GM12878 (cell line): ENCODE data around the gene NXPE2. TPM values are rescaled to one million over a fixed set of nuclear protein-coding genes. Genes with fewer than 3 reads are reported as not detected.

Source experiments
- ATAC-seq: fragments of 200-7000 bp; cut with Tn5 transposase; 3 replicates; pipeline ENCODE4 v1.9.1; 2020; ENCODE audit warnings: mild to moderate bottlenecking, moderate library complexity
- BruUV-seq: library from RNA; stranded (reverse); fragments of 400-500 nt; replicated peaks from 2 replicates; lab custom pipeline; 2021; lab: Mats Ljungman, UMichigan
- CTCF ChIA-PET: fragments of 300-600 bp; sonication (Branson Sonifier 250); formaldehyde crosslinking; extraction: SDS; loops from one replicate; lab custom pipeline; 2021; ENCODE audit warnings: inconsistent platforms; lab: Yijun Ruan, JAX
- POLR2A ChIA-PET: fragments of 350-600 bp; formaldehyde crosslinking; extraction: SDS; loops from one replicate; lab custom pipeline; 2021; ENCODE audit warnings: inconsistent platforms; lab: Charles Lee
- RAD21 ChIA-PET: fragments of 300-600 bp; sonication (Branson Sonifier 250); formaldehyde crosslinking; loops from one replicate; lab custom pipeline; 2023; ENCODE audit warnings: antibody characterized with exemption; ENCODE audit not compliant: unreplicated experiment; lab: Charles Lee
- SMC1A ChIA-PET: fragments of 300-600 bp; sonication (Branson Sonifier 250); formaldehyde crosslinking; loops from one replicate; lab custom pipeline; 2023; ENCODE audit not compliant: unreplicated experiment, uncharacterized antibody; lab: Charles Lee
- DNase-seq: peaks from one replicate; pipeline ENCODE4 v3.0.0-alpha.2; 2011; ENCODE audit warnings: low read depth, low spot score
- FAIRE-seq: peaks from 3 replicates; lab custom pipeline; 2011; peaks lifted over from hg19 to GRCh38; lab: Jason Lieb, UNC
- H2AFZ ChIP-seq: 2 replicates; pipeline ENCODE4 v1.6.0; 2011; ENCODE audit warnings: low read depth, low read length, control low read depth; ENCODE audit not compliant: control insufficient read depth
- H3K27ac ChIP-seq: 2 replicates; pipeline ENCODE4 v1.5.1; 2011; ENCODE audit warnings: control low read depth; ENCODE audit not compliant: control insufficient read depth, insufficient read depth
- H3K27me3 ChIP-seq, 2 experiments: replicated peaks in 1 of 2; 2 replicates each; pipeline versions ENCODE4 v1.6.0 to v1.6.1; 2011; ENCODE audit warnings: low read length in 1 of 2; ENCODE audit not compliant: control insufficient read depth in 2 of 2, insufficient read depth in 2 of 2
- H3K36me3 ChIP-seq, 2 experiments: 2 replicates each; pipeline ENCODE4 v1.5.1; 2011; ENCODE audit warnings: low read length in 1 of 2; ENCODE audit not compliant: control insufficient read depth in 2 of 2, insufficient read depth in 2 of 2
- H3K4me1 ChIP-seq: 2 replicates; pipeline ENCODE4 v1.6.1; 2011; ENCODE audit warnings: mild to moderate bottlenecking, low read length, moderate library complexity, mixed read lengths; ENCODE audit not compliant: control insufficient read depth, insufficient read depth
- H3K4me2 ChIP-seq: 2 replicates; pipeline ENCODE4 v1.6.0; 2011; ENCODE audit warnings: control low read depth; ENCODE audit not compliant: control insufficient read depth, insufficient read depth
- H3K4me3 ChIP-seq: fragments of 200-600 bp; sonication (generic); 2 replicates; pipeline ENCODE4 v1.5.1; 2016
- H3K79me2 ChIP-seq: 2 replicates; pipeline ENCODE4 v1.6.0; 2011; ENCODE audit warnings: low read length; ENCODE audit not compliant: control insufficient read depth, insufficient read depth
- H3K9ac ChIP-seq: 2 replicates; pipeline ENCODE4 v1.8.0; 2011; ENCODE audit warnings: low read length, control low read depth, mixed read lengths; ENCODE audit not compliant: control insufficient read depth, insufficient read depth
- H3K9me3 ChIP-seq: replicated peaks from 3 replicates; pipeline ENCODE4 v1.5.1; 2011; ENCODE audit warnings: mild to moderate bottlenecking, low read length; ENCODE audit not compliant: control insufficient read depth, insufficient read depth
- H4K20me1 ChIP-seq: 2 replicates; pipeline ENCODE4 v1.6.0; 2011; ENCODE audit not compliant: control insufficient read depth, insufficient read depth
- BCL11A ChIP-seq: IDR thresholded peaks from 2 replicates; pipeline ENCODE4 v1.6.1; 2011; ENCODE audit warnings: low read depth, low read length
- EP300 ChIP-seq, 2 experiments: fragments of 150-350 bp in 1 of 2; IDR thresholded peaks; 2 replicates each; pipeline ENCODE4 v1.6.1; 2011 to 2012; ENCODE audit warnings: low read depth in 2 of 2, low read length in 2 of 2, borderline replicate concordance in 1 of 2, improper control_type of control experiment in 1 of 2, inconsistent platforms in 1 of 2; ENCODE audit not compliant: control insufficient read depth in 1 of 2
- ETV6 ChIP-seq, 2 experiments: fragments of 450-650 bp in 1 of 2; IDR thresholded peaks in 1 of 2; conservative IDR thresholded peaks in 1 of 2; 2 replicates each; pipeline ENCODE4 v1.6.1; 2014; ENCODE audit warnings: antibody characterized with exemption in 1 of 2, borderline replicate concordance in 1 of 2, low read depth in 1 of 2, mild to moderate bottlenecking in 1 of 2, moderate library complexity in 1 of 2
- EZH2 ChIP-seq: IDR thresholded peaks from 2 replicates; pipeline ENCODE4 v1.6.1; 2012; ENCODE audit warnings: low read depth, mild to moderate bottlenecking, control low read depth, inconsistent platforms, low read length, borderline replicate concordance; ENCODE audit not compliant: control insufficient read depth
- KAT2A ChIP-seq: conservative IDR thresholded peaks from 2 replicates; pipeline ENCODE4 v1.6.1; 2011; ENCODE audit warnings: low read depth, low read length; ENCODE audit not compliant: control insufficient read depth
- MEF2A ChIP-seq: IDR thresholded peaks from 2 replicates; pipeline ENCODE4 v1.6.1; 2011; ENCODE audit warnings: low read depth, mild to moderate bottlenecking, low read length, moderate library complexity; ENCODE audit not compliant: insufficient read depth
- MEF2B ChIP-seq: fragments of 450-650 bp; IDR thresholded peaks from 2 replicates; pipeline ENCODE4 v1.6.1; 2018; ENCODE audit warnings: mild to moderate bottlenecking, moderate library complexity; ENCODE audit not compliant: partially characterized antibody, poor library complexity, severe bottlenecking
- MXI1 ChIP-seq: fragments of 150-350 bp; IDR thresholded peaks from 2 replicates; pipeline ENCODE4 v1.6.1; 2011; ENCODE audit warnings: low read depth, mild to moderate bottlenecking, inconsistent platforms, low read length, improper control_type of control experiment
- MYB ChIP-seq: fragments of 150-350 bp; IDR thresholded peaks from 2 replicates; pipeline ENCODE4 v1.6.1; 2014; ENCODE audit warnings: mild to moderate bottlenecking, low read depth, low read length, borderline replicate concordance
- RELB ChIP-seq: fragments of 450-650 bp; IDR thresholded peaks from 2 replicates; pipeline ENCODE4 v1.6.1; 2017; ENCODE audit warnings: low read depth, mild to moderate bottlenecking, moderate library complexity
- TAF1 ChIP-seq: IDR thresholded peaks from 2 replicates; pipeline ENCODE4 v1.6.1; 2011; ENCODE audit warnings: mild to moderate bottlenecking, low read depth, low read length, borderline replicate concordance
- WGBS: methylation state at CpG from one replicate; pipeline ENCODE4 v1.1.6; 2016; ENCODE audit warnings: low lambda C conversion rate; ENCODE audit not compliant: insufficient replicate concordance, insufficient coverage; ENCODE audit errors: missing lambda C conversion rate; 5-methylcytosine and 5-hydroxymethylcytosine counted together
- in situ Hi-C: fragments of 300-500 bp; cut with MboI; formaldehyde crosslinking; loops from 9 replicates; pipeline ENCODE4 v1.14.3; 2018; ENCODE audit warnings: mixed read lengths
- intact Hi-C: fragments of 100-400 bp; cut with micrococcal nuclease; formaldehyde crosslinking; loops from one replicate; pipeline ENCODE4 v1.14.2; 2022; ENCODE audit not compliant: unreplicated experiment
- polyA plus RNA-seq, 11 experiments: library from polyadenylated mRNA; depleted of rRNA in 4 of 11; unstranded in 6 of 11; stranded (reverse) in 5 of 11; fragments of >200 nt; fragmentation: Nextera tagmentation in 4 of 11; fragmentation: Illumina TruSeq in 1 of 11; extraction: Ambion mirVana in 4 of 11; extraction: Trizol in 1 of 11; gene quantifications; 1 replicate in 1 of 11; 2 replicates in 10 of 11; pipeline versions ENCODE4 v1.2.1 to v1.2.3, GENCODE V29; 2011 to 2016; ENCODE audit warnings: inconsistent platforms in 2 of 11, missing spikeins in 2 of 11, low read depth in 1 of 11
- total RNA-seq, 4 experiments: library from RNA; depleted of rRNA in 3 of 4; stranded (reverse); fragments of >200 nt in 3 of 4; fragmentation: Illumina TruSeq in 1 of 4; extraction: Trizol in 1 of 4; gene quantifications; 2 replicates each; pipeline versions ENCODE4 v1.2.1 to v1.2.3, GENCODE V29; 2013 to 2021
- TF ChIP-seq, protein P1 (sequence below): IDR thresholded peaks from 2 replicates; pipeline ENCODE4 v1.6.1; 2012; ENCODE audit warnings: mild to moderate bottlenecking, low read depth, low read length

Gene NXPE2
- total and polyA plus RNA-seq, 10 of the 15 experiments (the other 5 are each of a cell fraction or from before 2014, with no cell fraction given), result not detected

GRCh38 chr11:114684636-114685035 is 6.3 kb downstream of the NXPE2 start:
- Histone ChIP-seq H4K20me1 (no peaks in the 10 kb centered on the region), H3K4me3 (no peak overlapping the region), H3K4me2 (no peak overlapping the region), H3K27me3 (no peaks in the 10 kb centered on the region), H3K9me3 (peaks cover 3% of the 10 kb centered on the region; the same call in 1 of the 3 replicates), H3K27ac (no peak overlapping the region), H3K36me3 (no peaks in the 10 kb centered on the region), H2AFZ (no peak overlapping the region), H3K9ac (no peak overlapping the region), H3K79me2 (no peaks in the 10 kb centered on the region), H3K4me1 (no peaks in the 10 kb centered on the region)
- ChIA-PET POLR2A (no interaction called here), CTCF (no interaction called here), SMC1A (no interaction called here), RAD21 (no interaction called here)
- TF ChIP-seq BCL11A (no peak), ETV6 (conservative IDR thresholded peaks at IDR 0.05 in 1 of 2, IDR thresholded peaks at IDR 0.05 in 1 of 2; ENCODE audit: borderline replicate concordance in 1 of 2, low read depth in 1 of 2) (no peak)
- intact Hi-C loops, result no loop called here
- no peak for DNase-seq
- no peak for FAIRE-seq
- in situ Hi-C loops, result no loop called here
- BruUV-seq, result no TSS peak
- no peak for ATAC-seq

DNA sequence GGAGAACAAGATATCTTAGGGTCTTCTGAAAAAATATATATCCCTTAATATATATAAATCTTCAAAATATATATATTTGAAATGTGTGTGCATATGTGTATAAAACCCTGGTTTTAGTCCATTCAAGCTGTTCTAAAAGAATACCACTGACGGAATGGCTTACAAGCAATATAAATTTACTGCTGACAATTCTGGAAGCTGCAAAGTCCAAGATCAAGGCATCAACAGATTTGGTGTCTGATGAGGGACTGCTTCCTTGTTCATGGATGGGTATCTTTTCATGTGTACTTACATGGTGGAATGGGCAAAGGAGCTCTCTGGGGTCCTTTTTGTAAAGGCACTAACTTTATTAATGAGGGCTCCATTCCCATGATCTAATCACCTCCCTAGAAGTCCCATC is 6.8 kb downstream of the NXPE2 start:
- peaks cover 3% of the 10 kb centered on the region; the same call in 1 of the 3 replicates for H3K9me3 ChIP-seq
- H3K4me2 ChIP-seq, result no peak overlapping the region
- ChIA-PET CTCF (no interaction called here), POLR2A (no interaction called here), SMC1A (no interaction called here), RAD21 (no interaction called here)
- WGBS, result 100% methylated on average over 1 of the region's 1 CpG
- no peaks in the 10 kb centered on the region for H3K27me3 ChIP-seq
- no peak for ATAC-seq
- no peak for FAIRE-seq
- intact Hi-C loops, result no loop called here
- no peaks in the 10 kb centered on the region for H3K79me2 ChIP-seq
- no peak overlapping the region for H2AFZ ChIP-seq
- in situ Hi-C loops, result no loop called here
- H4K20me1 ChIP-seq, result no peaks in the 10 kb centered on the region
- H3K36me3 ChIP-seq, result no peaks in the 10 kb centered on the region
- DNase-seq, result no peak
- no TSS peak for BruUV-seq
- no peak overlapping the region for H3K9ac ChIP-seq
- no peak overlapping the region for H3K4me3 ChIP-seq
- TF ChIP-seq MEF2A (no peak), RELB (no peak), MYB (no peak), TAF1 (no peak), EP300 (IDR thresholded peaks at IDR 0.05; ENCODE audit: borderline replicate concordance in 1 of 2, control insufficient read depth in 1 of 2, low read depth in 2 of 2, low read length in 2 of 2) (no peak), EZH2 (no peak), KAT2A (no peak), MXI1 (no peak), MEF2B (no peak)
- TF ChIP-seq, protein P1, sequence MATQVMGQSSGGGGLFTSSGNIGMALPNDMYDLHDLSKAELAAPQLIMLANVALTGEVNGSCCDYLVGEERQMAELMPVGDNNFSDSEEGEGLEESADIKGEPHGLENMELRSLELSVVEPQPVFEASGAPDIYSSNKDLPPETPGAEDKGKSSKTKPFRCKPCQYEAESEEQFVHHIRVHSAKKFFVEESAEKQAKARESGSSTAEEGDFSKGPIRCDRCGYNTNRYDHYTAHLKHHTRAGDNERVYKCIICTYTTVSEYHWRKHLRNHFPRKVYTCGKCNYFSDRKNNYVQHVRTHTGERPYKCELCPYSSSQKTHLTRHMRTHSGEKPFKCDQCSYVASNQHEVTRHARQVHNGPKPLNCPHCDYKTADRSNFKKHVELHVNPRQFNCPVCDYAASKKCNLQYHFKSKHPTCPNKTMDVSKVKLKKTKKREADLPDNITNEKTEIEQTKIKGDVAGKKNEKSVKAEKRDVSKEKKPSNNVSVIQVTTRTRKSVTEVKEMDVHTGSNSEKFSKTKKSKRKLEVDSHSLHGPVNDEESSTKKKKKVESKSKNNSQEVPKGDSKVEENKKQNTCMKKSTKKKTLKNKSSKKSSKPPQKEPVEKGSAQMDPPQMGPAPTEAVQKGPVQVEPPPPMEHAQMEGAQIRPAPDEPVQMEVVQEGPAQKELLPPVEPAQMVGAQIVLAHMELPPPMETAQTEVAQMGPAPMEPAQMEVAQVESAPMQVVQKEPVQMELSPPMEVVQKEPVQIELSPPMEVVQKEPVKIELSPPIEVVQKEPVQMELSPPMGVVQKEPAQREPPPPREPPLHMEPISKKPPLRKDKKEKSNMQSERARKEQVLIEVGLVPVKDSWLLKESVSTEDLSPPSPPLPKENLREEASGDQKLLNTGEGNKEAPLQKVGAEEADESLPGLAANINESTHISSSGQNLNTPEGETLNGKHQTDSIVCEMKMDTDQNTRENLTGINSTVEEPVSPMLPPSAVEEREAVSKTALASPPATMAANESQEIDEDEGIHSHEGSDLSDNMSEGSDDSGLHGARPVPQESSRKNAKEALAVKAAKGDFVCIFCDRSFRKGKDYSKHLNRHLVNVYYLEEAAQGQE, result no peak
- H3K4me1 ChIP-seq, result no peaks in the 10 kb centered on the region
- H3K27ac ChIP-seq, result no peak overlapping the region
